Stimulated activated CD4-positive, alpha-beta T cell treated with anti-CD3 and anti-CD28 coated beads, Interleukin-2, amount 100 ng/mL, for 4 hours (primary cell): ENCODE data around the gene TFB1M.

Experiments
- DNase-seq: peaks from one replicate; pipeline ENCODE4 v3.0.0-alpha.2; 2020; ENCODE audit warnings: low read depth

The TFB1M gene

DNA sequence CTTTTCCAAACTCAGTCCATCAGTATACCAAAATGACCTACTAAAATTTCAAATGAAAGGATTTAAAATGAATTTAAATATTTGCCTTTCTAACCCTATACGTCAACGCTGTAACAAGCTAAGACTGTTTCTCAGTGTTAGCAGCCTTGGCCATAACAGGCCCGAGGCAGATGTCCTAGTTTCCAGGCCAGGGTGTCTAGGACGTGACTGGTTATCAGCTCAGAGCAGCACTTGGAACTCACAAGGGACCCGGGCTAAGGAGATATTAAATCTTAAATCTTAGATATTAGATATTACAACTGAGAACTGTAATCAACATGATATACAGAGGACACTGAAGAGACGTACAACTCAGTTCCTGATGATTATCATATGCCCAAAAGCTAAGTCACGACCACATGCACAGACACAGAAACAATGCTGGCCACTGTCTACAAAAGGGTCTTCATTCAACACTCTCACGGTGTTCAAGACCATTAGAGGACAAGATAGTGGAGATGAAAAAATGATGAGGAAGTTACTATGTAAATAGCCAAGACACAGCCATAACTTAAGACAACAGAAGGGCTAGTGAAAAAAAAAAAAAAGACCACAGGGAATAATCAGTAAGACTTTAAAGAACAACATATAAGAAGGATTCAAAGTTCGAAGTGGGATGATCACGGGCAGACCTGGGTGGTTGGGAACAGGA lies 50.8 kb downstream of the TFB1M start, which contains the start of gene CLDN20:
CLDN20 (plus strand) TSS at position 641 of the 691 bp plus-strand sequence. CDS start 11,707 bp downstream, outside the sequence.
- DNase-seq: no peak

DNA sequence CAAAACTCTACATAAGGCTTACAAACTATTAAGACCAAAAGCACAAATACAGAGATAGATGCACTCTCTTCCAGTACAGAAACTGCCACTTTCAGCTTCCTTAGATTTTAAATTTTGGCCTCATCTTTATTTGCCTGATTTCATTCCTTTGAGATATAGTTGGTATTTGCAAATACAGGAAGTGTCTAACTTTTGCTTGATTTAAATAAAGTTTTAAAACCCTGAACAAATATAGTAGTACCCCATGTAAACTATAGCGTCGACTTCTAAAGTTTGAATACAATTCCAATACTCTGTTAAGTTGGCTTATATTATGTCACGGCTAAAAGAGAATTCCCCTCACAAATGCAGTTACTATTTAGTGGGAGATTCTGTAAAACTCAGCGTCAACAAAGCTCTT lies 51.6 kb downstream of the TFB1M start:
- no peak for DNase-seq

DNA sequence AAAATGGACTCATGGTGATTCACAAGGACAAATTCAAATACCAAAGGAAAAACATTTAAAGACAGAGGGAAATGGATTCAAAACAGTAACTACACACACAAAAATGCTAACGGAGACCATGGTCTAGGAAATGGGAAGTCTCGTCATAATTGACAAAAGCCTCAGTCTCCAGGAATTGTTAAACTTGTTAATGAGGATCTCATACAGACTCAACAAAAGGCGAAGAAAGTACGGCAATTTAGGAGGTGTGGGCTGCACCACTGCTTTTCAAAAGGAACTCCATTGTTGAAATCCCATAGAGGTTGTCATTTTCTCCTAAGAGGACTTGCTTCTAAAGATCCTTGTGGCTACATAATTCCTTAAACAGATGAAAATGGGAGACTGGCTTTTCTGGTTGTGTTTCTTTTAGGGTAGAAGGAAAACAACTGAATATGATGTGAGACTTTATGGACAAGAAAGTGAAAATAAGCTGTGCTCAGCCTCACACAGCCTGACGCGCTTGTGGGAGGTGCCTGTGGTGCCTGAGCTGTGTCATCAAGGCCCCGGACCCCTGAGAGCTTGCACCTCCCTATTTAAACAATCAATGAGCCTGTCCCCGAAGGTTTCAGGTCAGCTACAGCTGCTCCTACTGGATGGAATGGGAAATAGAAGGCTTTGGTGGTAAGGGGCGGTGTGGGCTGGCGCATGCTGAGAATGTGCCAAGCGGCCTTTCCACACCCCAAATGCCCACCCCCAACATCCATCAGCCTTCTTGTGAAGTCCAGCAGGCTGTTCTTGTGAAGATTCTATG lies 53.0 kb downstream of the TFB1M start:
- DNase-seq: no peak

DNA sequence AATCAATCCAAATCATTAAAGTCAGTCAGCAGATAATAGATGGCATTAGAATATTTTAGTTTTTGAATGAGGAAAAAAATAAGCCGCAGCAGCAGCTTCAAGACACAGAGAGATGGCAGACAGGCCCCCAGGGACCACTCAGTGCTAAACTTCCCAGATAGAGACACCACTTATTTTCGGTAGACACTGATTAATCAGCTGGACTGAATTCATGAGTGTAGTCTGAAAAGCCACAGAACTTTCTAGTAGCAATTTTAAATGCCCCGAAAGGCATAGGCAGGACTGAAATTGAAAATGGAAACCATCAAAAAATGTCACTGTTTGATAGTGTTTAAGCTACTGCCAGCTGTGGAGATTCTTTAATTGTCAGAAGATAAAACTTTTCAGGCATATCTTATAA lies 53.6 kb downstream of the TFB1M start:
- DNase-seq: no peak

DNA sequence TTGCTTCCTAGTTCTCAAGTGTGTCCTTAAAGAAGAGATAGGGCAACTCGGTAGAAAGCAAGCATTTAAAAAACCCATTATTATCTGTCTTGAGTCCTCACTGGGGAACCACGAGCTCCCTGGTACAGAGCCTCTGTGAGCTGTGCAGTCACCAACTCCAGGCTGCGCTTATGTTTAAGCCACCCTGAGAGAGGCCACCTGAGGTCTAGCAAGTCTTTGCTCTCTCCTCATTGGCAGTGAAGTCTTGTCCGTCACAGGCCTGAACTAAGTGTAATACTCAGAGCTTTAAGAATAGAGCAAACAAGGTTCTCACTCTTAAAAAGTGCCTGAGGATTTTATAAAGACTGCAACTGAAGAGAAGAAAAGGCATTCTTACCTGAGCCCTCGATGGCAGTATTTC lies 54.4 kb downstream of the TFB1M start:
- no peak for DNase-seq

DNA sequence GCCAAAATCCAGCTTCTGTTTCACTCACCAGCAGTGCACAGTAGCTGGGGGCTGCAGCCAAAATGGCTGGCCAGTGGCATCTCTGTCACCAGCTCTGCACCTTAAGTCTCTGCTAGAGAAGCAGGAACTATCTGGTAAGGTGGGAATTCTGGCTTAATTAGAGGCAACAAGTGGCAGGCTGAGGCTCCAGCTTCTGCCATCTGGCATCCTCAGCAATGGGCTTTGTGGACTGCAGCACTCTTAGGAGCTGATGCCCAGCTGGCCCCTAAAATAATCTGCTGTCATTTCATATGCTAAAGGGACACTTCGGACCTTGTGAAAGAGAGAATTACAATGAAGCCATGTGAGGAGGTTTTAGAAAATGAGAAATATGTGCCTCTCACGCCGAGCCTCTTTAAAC lies 55.1 kb downstream of the TFB1M start:
- no peak for DNase-seq

DNA sequence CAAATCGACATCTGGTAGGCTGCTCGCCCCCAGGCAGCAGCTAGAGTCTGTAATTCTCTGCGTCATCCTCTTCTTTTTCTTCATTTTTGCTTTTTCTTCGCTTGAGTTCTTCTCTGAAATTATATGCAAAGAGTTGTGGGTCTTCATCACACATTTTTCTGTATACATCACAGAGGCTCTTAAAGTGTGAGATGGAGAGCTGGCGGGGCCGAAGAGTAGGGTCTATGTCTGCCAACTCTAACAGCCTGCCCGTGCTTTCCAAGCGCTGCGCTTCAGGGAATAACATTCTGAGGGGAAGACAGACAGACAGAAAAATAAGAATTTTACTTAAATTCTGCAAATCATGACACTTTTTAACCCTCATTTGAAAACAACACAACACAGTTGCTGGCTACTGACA lies 56.5 kb downstream of the TFB1M start:
- DNase-seq: no peak

DNA sequence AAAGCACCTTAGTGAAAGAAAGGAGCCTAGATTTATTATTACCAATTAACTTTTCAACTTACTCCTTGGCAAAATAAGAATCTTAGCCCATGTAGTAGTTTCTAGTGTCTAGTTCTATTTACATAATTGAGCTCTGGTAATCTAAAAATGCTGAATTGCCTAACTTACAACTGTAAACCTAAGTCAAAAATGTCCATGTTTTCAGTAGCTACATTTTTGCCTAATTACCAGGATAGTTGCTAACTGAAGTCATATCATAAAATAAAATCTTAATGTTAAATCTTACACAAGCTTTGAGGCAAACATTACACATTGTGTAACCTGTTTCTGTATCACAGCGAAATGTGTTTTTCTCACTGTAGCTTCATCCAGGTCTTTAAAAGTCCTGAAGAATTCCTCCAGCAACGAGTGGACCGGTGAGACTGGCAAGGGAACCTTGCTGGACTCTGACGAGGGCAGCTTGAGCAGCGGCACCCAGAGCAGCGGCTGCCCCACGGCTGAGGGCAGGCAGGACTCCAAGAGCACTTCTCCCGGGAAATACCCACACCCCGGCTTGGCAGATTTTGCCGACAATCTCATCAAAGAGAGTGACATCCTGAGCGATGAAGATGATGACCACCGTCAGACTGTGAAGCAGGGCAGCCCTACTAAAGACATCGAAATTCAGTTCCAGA lies 58.0 kb downstream of the TFB1M start:
- no peak for DNase-seq

DNA sequence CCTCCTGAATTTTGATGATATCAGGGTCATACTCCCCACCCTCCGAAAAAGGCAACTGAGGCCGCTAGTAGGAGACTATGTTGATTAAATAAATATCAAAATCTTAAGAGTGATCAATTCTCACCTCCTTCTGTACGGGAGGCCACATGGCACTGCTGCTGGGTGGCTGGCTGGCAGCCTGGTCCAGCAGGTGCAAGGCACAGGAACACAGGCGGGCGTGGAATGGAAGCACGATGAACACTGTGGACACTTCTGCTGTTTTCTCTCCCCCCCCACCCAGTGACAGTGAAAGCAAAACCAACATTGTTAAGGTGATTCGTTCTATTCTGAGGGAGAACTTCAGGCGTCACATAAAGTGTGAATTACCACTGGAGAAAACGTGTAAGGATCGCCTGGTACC lies 60.1 kb downstream of the TFB1M start:
- DNase-seq: no peak

DNA sequence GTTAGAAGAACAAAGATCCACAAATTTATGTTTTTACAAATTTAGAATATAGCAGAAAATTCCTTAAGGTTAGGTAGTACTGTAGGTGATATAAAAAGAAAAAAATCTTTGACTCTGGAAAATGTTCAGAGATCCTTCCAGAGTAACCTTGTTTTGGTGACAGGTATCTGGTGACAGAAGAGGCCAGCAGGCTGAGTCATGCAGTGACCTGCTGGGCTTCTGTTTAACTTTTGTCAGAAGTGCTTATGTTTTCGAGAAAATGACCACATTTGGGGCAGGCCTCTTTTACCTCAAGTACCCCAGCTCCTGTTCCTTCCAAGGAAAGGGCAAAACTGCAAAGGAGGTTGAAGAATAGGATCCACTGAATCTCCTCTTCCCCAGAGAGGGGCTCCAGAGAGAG lies 60.9 kb downstream of the TFB1M start:
- no peak for DNase-seq

DNA sequence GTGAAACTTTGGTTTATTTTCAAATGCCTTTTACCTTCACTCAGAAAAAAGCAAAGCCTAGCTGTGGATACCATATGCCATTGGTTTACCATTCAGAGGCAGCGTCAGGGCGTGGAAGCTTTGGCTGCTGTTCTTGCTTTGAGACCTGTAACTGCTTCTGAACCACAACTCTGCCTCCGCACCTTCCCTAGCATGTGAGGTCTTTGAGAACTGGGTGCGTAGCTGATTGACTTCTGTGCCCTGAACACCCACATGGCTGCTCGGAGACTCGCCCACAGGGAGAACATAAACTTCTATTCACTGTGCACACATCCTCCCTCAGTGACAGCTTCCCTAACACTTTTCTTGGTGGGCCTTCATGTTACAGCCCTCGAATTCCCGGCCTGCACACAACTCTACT lies 61.7 kb downstream of the TFB1M start:
- no peak for DNase-seq

DNA sequence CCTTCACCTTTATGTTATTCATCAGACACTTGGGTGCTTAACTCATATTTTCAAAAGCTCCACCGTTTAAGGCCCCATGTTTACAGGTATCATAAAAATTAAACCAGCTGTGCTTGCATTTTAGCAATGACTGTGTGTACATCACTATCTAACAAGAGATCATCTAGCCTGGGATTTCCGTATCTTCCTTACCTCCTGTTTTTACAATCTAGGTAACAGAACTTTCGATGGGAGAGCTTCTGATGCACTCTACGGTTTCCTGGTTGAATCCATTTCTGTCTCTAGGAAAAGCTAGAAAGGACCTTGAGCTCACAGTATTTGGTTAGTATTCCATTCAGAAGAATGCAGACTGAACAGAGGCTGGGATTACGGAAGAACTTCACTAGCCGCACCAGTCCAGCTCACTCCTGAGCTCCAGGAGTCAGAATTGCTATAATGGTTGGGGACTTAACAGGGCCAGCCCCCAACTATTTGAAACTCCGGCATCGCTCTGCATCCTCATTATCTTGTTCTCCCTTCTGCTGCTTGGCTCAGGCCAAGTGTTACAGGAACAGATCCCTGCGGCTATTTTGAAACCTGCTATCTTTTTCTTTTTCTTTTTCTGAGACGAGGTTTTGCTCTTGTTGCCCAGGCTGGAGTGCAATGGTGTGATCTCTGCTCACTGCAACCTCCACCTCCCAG lies 63.4 kb downstream of the TFB1M start:
- no peak for DNase-seq

DNA sequence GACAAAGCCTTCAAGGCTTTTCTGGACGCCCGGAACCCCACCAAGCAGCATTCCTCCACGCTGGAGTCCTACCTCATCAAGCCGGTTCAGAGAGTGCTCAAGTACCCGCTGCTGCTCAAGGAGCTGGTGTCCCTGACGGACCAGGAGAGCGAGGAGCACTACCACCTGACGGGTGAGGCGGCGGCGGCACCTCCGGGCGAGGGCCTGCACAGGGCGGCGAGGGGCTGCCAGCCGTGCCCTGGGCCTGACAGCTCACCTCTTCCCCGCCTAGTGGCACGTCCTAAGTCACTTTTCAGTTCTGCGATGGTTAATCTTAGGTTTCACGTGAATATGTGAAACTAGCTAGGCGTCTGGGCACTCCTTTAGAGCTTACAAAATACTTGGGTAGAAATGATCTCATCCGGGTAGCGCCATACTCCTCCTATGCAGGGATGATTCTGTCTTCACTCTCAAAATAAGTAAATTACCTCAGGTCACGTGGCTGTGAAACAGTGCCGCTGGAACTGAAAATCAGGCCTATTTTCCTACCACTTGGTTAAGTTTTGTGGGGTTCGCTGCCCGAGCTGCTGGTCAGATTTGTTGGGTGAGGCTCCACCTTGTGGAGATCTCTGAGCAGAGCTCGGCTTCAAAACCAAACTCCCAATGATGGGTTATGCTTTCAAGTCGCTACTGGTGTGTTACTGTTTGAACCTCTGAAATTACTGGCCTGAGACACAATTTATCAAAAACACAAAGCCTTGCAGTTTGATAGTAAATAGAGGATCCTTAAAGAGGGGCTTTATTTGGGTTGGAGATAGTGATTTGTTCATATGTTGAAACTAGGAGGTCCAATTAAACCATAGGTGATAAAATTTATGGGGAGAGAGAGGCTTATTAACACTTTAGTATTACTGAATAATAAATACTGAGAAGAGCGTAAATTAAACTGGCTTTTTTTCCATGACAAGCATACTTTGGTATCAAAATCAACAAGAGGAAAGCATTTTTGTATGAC lies 66.0 kb downstream of the TFB1M start:
- DNase-seq: no peak

DNA sequence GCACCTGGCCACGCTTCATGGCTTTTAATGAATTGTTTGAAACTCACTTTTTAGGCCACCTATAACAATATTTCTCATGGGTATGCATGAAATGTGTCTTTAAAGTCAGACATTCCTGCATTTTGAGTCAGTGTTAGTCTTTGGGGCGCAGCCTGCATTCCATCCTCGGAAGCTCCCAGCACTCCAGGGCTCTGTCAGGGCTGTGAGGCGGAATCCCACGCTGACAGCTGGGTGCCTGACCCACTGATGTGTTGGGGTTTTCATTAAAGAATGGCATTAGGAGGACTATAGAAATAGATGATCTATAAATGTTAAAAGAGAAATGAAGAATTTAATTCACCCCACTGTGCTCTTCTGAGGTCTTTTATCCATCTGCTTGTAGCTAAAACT lies 66.7 kb downstream of the TFB1M start:
- no peak for DNase-seq

DNA sequence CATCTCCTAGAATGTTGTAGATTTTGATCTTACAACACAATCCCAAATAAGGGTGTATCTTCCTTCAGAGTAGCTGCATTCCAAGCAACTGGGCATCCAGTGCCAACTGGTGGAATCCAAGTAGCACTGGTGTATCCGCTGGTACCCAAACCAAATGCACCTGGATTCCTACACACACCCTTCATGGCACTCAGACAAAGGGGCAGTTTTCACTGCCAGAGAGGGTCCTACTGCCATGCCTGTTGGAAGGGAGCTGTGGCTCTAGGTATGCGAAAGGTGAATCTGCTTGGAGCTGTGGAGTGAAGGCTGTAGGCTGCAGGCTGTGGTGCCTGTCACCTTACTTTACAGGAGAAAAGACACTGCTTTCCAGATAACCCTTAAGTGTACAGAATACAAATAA lies 67.5 kb downstream of the TFB1M start:
- no peak for DNase-seq

DNA sequence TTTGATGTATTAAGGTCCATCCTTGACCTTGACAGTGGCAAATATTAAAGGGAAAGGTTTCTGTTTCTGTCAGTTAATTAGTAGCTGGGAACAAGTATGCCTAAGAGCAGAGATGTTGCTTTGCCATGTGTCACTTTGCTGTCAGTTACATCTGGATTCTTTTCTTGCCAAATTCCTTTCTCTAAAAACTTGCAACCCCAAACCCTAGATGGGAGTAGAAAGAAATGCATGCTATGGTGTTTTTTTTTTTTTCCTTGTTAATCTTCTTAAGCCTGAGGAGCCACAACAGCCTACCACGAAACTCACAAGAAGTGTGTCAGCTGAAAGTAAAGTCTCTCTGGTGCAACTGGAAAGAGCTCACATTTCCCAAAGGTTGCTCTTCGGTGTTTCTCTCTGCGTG lies 68.5 kb downstream of the TFB1M start:
- DNase-seq: no peak

DNA sequence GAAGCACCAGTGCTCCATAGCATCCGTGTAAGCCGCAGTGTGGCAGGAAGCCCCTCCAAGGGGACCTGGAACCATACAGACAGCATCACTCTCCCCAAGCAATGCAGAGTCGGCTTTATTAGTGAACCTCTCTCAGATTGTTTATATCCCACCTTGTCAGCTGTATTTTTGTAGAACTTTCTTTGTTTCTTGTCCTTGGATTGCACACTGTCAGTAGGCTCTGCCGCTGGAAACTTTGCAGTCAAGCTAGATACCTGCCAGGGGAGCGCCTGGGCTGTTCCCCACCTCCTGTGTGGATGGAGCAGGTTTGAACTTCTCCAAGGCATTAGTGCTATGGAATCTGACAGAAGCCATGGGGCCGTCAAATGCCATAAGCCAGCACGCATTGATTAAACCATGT lies 69.1 kb downstream of the TFB1M start:
- DNase-seq: no peak

DNA sequence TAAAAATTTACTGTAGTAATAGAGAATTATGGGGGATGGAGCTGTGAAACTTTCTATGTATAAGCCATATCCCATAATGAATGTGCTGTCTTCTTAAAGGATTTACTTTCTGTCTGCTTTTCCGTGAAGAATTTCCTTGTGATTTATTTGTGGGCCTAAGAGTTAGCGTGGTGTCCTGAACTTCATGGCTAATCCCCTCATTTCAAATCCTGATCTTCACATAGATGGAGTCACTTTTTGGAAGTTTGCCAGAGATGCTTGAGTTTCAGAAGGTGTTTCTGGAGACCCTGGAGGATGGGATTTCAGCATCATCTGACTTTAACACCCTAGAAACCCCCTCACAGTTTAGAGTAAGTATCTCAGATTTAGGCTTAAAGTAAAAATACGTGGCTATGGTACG lies 69.8 kb downstream of the TFB1M start:
- DNase-seq: no peak

DNA sequence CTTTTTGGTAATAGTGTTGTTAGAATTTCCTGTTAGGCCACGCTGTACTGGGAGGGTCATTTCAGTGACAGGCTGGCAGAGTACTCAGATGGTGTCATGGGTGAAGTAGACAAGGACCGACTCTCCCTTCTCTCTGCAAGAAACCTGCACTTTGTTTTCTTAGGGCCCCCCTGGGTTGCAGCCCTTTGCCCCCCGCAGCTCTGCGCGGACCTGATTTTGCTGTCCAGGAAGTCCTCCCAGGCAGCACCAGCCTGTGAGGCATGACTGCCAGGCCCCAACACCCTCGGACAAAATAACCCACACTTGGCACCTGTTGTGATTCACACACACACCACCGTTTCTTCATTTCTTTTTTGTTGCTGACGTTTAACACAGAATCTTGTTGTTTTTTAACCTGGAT lies 72.3 kb downstream of the TFB1M start:
- DNase-seq: no peak

DNA sequence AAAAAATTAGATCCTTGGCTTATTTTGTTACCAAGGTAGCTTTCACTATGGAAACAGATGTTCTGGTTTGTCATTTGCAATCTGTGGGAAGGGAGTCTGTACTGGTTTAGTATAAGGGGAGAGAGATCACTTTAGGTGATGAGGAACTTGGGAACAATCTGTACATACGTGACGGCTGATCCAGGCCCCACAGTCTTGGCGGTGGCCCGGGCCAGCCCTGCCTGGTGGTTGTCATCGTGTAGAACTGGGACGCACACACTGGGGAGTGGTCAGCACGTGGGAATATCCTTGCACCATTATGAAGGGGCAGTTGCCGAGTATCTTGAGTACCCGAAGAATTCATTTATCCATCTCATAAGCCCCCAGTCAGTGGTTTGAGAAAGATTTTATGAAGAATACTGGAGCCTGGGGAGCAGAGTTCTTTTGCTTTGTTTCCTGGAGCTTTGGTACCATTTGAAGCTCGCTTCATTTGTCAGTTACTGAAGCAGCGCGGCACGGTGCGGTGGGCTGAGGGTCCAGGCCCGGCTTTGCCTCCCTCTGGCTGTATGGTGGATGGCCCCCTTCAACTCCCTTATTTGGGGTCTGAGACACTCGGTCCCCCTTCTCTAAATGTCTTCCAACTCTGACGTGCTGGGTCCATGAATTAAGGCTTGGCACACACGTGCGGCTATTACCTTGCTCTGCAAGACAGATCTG lies 73.2 kb downstream of the TFB1M start:
- no peak for DNase-seq

DNA sequence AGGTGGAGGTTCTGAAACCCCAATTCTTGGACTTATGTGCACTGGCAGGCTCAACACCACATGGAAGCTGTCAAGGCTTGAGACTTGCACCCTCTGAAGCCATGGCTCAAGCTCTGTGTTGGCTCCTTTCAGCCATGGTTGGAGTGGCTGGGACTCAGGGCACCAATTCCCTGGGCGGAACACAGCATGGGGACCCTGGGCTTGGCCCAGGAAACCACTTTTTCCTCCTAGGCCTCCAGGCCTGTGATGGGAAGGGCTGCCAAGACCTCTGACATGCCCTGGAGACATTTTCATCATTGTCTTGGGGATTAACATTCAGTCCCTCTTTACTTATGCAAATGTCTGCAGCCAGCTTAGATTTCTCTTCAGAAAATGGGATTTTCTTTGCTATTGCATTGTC lies 76.7 kb downstream of the TFB1M start:
- DNase-seq: no peak
